SK-N-MC (cell line): Measurements from ENCODE around the gene AP2M1.

ENCODE experiments used
- DNase-seq: peaks from one replicate; pipeline ENCODE4 v3.0.0-alpha.2; 2011; ENCODE audit warnings: low read depth, low spot score
- H3K27ac ChIP-seq: fragments of 200-600 bp; sonication (generic); 2 replicates; pipeline ENCODE4 v1.5.1; 2016; ENCODE audit warnings: mixed run types
- H3K36me3 ChIP-seq: fragments of 200-600 bp; sonication (generic); 2 replicates; pipeline ENCODE4 v1.6.1; 2017; ENCODE audit warnings: antibody characterized with exemption, low read length, mixed read lengths; ENCODE audit not compliant: insufficient read depth
- H3K4me3 ChIP-seq: fragments of 200-600 bp; sonication (generic); 2 replicates; pipeline ENCODE4 v1.5.1; 2016
- H3K9ac ChIP-seq: fragments of 200-600 bp; sonication (generic); 2 replicates; pipeline ENCODE4 v1.8.0; 2017; ENCODE audit warnings: mixed run types, mixed read lengths; ENCODE audit not compliant: insufficient read length
- H3K9me3 ChIP-seq: fragments of 200-600 bp; sonication (generic); 2 replicates; pipeline ENCODE4 v1.6.1; 2017; ENCODE audit warnings: low read depth, mild to moderate bottlenecking, antibody characterized with exemption, low read length, moderate library complexity, mixed read lengths
- EZH2 ChIP-seq: fragments of 200-600 bp; sonication (generic); IDR thresholded peaks from one replicate; pipeline ENCODE4 v1.6.1; 2017; ENCODE audit warnings: antibody characterized with exemption
- FOXP2 ChIP-seq: optimal IDR thresholded peaks from 2 replicates; pipeline ENCODE3; 2011; ENCODE audit warnings: mild to moderate bottlenecking, moderate library complexity; ENCODE audit not compliant: insufficient read depth; ENCODE audit errors: extremely low read length, control extremely low read depth
- POLR2AphosphoS5 ChIP-seq: IDR thresholded peaks from 2 replicates; pipeline ENCODE4 v1.6.1; 2012; ENCODE audit warnings: mild to moderate bottlenecking, low read depth, low read length, borderline replicate concordance

Gene AP2M1

DNA sequence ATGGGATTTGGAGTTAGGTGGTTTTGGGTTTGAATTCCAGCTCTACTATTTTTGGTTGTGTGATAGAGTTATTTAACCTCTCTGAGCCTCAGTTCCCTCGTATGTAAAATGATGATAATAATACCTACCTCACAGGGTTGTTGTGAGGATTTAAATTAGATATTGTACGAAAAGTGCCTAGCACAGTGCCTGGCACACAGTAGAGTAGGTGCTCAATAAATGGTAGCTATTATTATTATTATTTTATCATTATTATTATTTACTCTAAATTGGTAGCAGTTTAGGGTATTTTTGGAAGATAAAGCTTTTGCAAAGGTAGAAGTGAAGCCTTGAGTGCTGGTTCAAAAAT lies 1.3 kb upstream of the AP2M1 start:
- no peak for DNase-seq
- no peak overlapping the region for H3K9ac ChIP-seq
- H3K4me3 ChIP-seq, result no peak overlapping the region
- no peak for TF ChIP-seq FOXP2
- no peak for TF ChIP-seq EZH2
- TF ChIP-seq POLR2AphosphoS5, result no peak
- H3K36me3 ChIP-seq, result peaks cover 45% of the 10 kb centered on the region
- H3K9me3 ChIP-seq, result no peaks in the 10 kb centered on the region
- H3K27ac ChIP-seq, result no peak overlapping the region

GRCh38 chr3:184174284-184174645 lies 390 bp upstream of the AP2M1 start:
- no peak overlapping the region for H3K9ac ChIP-seq
- TF ChIP-seq EZH2 (no peak), POLR2AphosphoS5 (no peak), FOXP2 (no peak)
- DNase-seq, result no peak
- H3K36me3 ChIP-seq, result peaks cover 50% of the 10 kb centered on the region
- no peaks in the 10 kb centered on the region for H3K9me3 ChIP-seq
- peak overlapping the region; percentile 85 for H3K27ac ChIP-seq
- H3K4me3 ChIP-seq, result peak overlapping the region; percentile 22

DNA sequence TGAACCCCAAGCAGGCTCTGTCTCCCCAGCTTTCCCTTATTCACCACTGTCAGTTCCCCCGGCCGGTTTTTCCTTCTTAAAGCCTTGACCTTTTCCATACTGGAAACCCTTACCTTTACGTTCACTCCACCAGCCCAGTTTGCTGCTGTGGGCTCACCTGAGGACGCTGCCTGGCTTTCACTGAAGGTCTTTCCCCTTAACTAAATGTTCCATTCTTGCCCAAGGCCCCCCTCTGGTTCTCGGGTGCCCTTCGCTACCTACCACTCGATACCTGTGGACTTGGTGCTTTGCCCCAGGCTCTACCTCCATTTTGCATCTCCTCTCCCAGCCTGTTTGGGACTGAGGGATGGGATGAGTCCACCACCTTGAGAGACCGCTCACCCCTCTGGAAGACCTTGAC lies 851 bp downstream of the AP2M1 start:
- Histone ChIP-seq H3K4me3 (peak overlapping the region; percentile 97), H3K27ac (peak overlapping the region; percentile 89), H3K36me3 (peaks cover 55% of the 10 kb centered on the region), H3K9ac (peak overlapping the region; percentile 92), H3K9me3 (no peaks in the 10 kb centered on the region)
- DNase-seq, result no peak
- no peak for TF ChIP-seq POLR2AphosphoS5
- no peak for TF ChIP-seq EZH2
- TF ChIP-seq FOXP2, result no peak

DNA sequence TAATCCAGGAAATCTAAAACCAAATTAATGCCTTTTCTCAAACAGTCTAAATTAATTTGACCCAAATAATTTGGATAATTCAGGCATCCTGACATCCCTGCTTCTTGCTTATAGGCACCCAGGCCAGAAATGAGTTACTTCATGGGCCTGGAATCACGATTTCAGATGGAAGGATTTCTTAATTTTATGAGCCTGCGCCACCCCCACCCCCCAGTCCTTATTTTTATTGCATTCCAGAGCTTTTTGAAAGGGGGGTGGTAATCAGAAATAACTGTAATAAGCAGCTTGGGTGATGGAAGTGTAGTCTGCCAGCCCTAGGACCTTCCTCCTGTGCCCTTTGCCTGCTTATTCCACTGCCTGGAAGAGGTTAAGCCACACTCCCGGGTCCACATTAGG lies 1.3 kb downstream of the AP2M1 start:
- H3K4me3 ChIP-seq, result peak overlapping the region; percentile 97
- peak overlapping the region; percentile 92 for H3K9ac ChIP-seq
- DNase-seq, result no peak
- peak overlapping the region; percentile 89 for H3K27ac ChIP-seq
- no peaks in the 10 kb centered on the region for H3K9me3 ChIP-seq
- H3K36me3 ChIP-seq, result peaks cover 55% of the 10 kb centered on the region
- no peak for TF ChIP-seq FOXP2
- TF ChIP-seq EZH2, result no peak
- TF ChIP-seq POLR2AphosphoS5, result no peak

DNA sequence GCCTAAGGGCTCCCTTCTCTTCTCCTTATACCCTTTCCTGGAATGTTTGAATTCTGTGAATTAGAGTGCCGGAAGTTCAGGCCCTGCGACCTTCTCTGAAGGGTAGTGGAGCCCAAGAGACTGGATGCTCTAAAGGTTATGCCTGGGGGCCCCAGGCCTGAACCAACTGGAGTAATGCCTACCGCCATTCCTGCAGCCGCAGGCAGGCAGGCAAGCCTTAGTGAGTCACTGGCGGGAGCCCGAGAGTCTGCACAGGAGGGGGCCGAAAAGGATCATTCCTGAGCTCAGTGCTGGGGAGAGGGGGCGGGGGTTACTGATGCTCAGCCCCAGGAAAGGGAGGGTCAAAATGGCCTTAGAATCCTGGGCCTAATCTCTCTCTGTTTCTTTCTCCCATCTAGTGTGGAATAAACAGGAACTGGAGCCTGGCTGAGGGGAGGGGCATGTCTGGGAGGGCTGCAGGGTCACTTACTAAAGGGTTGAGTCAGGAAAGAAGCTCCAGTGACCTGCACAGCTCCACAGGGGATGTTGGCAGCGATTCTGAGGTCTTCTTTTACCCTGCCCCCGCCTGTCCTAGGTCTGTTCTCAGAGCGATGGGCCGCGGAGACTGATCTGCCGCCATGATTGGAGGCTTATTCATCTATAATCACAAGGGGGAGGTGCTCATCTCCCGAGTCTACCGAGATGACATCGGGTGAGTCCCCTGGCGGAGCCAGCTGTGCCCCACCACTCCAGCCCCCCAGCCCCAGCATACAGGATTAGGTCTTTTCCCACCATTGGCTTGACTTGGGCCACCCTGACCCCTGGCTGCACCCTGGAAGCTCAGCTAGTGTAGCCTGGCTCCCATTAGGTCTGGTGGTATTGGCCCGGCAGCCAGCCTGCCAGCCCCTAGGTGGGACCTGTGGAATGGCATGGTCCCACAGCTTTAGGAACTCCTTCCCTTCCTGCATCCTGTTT lies 2.0 kb downstream of the AP2M1 start:
- Histone ChIP-seq H3K36me3 (peaks cover 57% of the 10 kb centered on the region), H3K9ac (peak overlapping the region; percentile 92), H3K9me3 (no peaks in the 10 kb centered on the region), H3K4me3 (peak overlapping the region; percentile 97), H3K27ac (peak overlapping the region; percentile 89)
- DNase-seq, result no peak
- peak; percentile 14; the same call in 1 of the 2 replicates for TF ChIP-seq POLR2AphosphoS5
- TF ChIP-seq FOXP2, result no peak
- no peak for TF ChIP-seq EZH2

- H3K27ac ChIP-seq, result peak overlapping the region; percentile 89
- H3K9me3 ChIP-seq, result no peaks in the 10 kb centered on the region
- peaks cover 60% of the 10 kb centered on the region for H3K36me3 ChIP-seq
- TF ChIP-seq POLR2AphosphoS5, result no peak; the same call in 1 of the 2 replicates
- TF ChIP-seq EZH2, result no peak
- no peak for TF ChIP-seq FOXP2
- H3K4me3 ChIP-seq, result peak overlapping the region; percentile 97
- H3K9ac ChIP-seq, result no peak overlapping the region
- no peak for DNase-seq
Observed at GRCh38 chr3:184177331-184177731, 2.7 kb downstream of the AP2M1 start.

DNA sequence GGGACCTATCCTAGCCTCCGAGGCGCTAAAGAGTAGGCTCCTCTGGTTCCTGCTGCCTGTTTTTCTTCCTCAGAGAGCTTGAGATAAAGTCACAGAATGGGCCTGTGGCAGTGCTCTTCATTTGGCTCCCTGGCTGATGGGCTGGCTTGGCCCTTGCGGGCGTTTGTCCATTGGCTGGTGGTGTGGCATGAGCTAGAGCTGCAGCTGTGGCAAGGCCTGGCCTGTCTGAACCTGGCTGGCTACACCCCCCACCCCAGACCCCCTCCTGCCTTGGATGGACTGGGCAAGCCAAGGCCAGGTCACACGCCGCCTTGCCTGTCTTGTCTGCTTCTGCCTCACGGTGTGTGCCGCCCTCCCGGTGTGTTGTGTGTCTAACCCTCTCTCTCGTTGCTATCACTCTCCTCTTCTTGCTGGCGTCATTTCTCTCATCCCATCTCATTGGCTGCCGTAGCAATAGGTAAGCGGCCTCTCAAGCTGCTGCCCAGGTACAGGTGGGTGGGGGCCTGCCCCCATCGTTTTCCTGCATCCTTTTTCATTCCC lies 3.2 kb downstream of the AP2M1 start:
- DNase-seq, result no peak
- no peak overlapping the region for H3K4me3 ChIP-seq
- no peak for TF ChIP-seq FOXP2
- TF ChIP-seq EZH2, result no peak
- no peak for TF ChIP-seq POLR2AphosphoS5
- peaks cover 65% of the 10 kb centered on the region for H3K36me3 ChIP-seq
- no peak overlapping the region for H3K9ac ChIP-seq
- peak overlapping the region; percentile 89 for H3K27ac ChIP-seq
- H3K9me3 ChIP-seq, result no peaks in the 10 kb centered on the region

DNA sequence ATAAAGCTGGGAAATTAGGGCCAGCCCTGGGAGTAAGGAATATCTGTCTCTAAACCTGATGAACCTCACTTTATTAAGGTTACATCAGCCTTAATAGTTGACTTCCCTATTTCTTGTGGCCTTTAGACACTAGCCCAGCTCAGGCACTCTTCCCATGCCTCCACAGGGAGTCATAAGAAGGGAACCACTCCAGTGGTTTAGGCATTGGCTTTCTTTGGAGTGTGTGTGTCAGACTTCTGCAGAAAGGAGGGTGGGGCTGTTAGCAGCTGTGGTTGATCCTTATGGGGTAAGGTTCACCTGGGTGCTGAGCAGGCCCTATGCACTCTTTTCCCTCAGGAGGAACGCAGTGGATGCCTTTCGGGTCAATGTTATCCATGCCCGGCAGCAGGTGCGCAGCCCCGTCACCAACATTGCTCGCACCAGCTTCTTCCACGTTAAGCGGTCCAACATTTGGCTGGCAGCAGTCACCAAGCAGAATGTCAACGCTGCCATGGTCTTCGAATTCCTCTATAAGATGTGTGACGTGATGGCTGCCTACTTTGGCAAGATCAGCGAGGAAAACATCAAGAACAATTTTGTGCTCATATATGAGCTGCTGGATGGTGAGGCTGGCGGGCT lies 4.0 kb downstream of the AP2M1 start:
- no peak overlapping the region for H3K9ac ChIP-seq
- H3K36me3 ChIP-seq, result peaks cover 73% of the 10 kb centered on the region
- no peak overlapping the region for H3K4me3 ChIP-seq
- H3K27ac ChIP-seq, result no peak overlapping the region
- H3K9me3 ChIP-seq, result no peaks in the 10 kb centered on the region
- DNase-seq, result no peak
- TF ChIP-seq POLR2AphosphoS5 (no peak), FOXP2 (no peak), EZH2 (no peak)
